Tibial artery (tissue), 4 donors: Measurements from ENCODE around the gene SNX18.

Source experiments
- DNase-seq, 2 donors: peaks; one replicate each; pipeline ENCODE4 v3.0.0-alpha.2; 2019
- H3K27ac ChIP-seq, 2 donors: fragments of 200-600 bp; sonication (generic) in 1 of 2; 1 replicate in 1 of 2; 2 replicates in 1 of 2; pipeline ENCODE4 v1.5.1; 2018 to 2019; ENCODE audit warnings: mild to moderate bottlenecking in 1 of 2
- H3K27me3 ChIP-seq, 2 donors: fragments of 200-600 bp; sonication (generic) in 1 of 2; one replicate each; pipeline versions ENCODE4 v1.5.1 to v1.6.0; 2016 to 2019
- H3K36me3 ChIP-seq, 3 donors: fragments of 200-600 bp; sonication (generic) in 2 of 3; one replicate each; pipeline ENCODE4 v1.5.1; 2016 to 2019; ENCODE audit warnings: mild to moderate bottlenecking in 2 of 3
- H3K4me1 ChIP-seq, 4 donors: fragments of 200-600 bp; sonication (generic) in 2 of 4; 1 replicate in 3 of 4; 2 replicates in 1 of 4; pipeline ENCODE4 v1.5.1; 2016 to 2019
- H3K4me3 ChIP-seq, 2 donors: fragments of 200-600 bp; sonication (generic) in 1 of 2; 1 replicate in 1 of 2; 2 replicates in 1 of 2; pipeline ENCODE4 v1.5.1; 2018 to 2019; ENCODE audit warnings: mild to moderate bottlenecking in 2 of 2
- H3K9me3 ChIP-seq, 3 donors: fragments of 200-600 bp; sonication (generic) in 1 of 3; one replicate each; pipeline ENCODE4 v1.5.1; 2016 to 2019
- intact Hi-C: fragments of 100-400 bp; cut with DNase I; formaldehyde crosslinking; loops from one replicate; pipeline ENCODE4 v1.15.0; 2023; ENCODE audit warnings: low total_unique reads
- TF ChIP-seq, protein P1 (sequence below), 2 experiments: fragments of 200-600 bp in 1 of 2; fragments of 450-650 bp in 1 of 2; IDR thresholded peaks; one replicate each; pipeline ENCODE4 v1.5.1; 2017 to 2019; ENCODE audit warnings: antibody characterized with exemption in 2 of 2, mild to moderate bottlenecking in 1 of 2, moderate library complexity in 1 of 2

Gene SNX18

DNA sequence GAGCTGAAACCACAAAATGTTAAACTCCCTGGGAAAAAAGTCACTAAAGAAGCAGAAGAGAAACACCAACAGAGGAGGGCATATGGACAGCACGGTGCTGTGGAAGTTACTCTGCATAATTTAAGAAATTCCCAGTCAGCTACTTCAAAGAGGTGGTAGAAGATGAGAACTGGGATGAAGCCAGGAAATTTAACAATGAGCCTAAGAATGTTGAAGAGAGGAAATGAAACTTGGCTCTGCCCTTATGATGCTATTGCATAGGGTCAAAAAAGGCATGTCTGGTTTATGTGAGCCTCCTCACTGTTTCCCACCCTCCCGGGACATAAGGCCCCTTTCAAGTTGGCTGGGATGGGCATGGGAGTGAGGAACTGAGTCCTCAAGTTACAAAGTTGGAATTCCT lies 25.4 kb upstream of the SNX18 start:
- no peaks in the 10 kb centered on the region for H3K4me1 ChIP-seq
- H3K9me3 ChIP-seq = no peaks in the 10 kb centered on the region
- no peak for DNase-seq

DNA sequence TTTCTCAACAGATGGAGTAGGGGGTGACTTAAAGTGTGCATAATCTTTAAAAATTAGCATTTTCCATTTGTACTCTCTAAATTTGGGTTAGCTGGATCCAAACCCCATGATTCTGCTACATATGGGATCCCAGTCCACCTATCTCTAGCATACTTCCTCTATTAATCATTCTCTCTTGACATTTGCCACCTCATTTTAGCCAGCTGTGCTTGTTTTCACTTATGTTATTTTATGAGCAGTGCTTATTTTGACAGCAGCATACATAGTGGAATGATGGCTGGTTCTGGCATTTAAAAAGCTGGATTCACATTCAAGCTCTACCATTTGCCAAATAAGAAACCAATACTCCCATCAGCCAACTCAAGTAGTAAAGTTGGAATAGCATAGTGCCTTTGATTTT lies 22.5 kb upstream of the SNX18 start:
- H3K4me1 ChIP-seq = no peaks in the 10 kb centered on the region
- no peaks in the 10 kb centered on the region for H3K27me3 ChIP-seq
- H3K27ac ChIP-seq = no peak overlapping the region
- no peaks in the 10 kb centered on the region for H3K36me3 ChIP-seq
- DNase-seq = no peak
- no peaks in the 10 kb centered on the region for H3K9me3 ChIP-seq
- TF ChIP-seq, protein P1, sequence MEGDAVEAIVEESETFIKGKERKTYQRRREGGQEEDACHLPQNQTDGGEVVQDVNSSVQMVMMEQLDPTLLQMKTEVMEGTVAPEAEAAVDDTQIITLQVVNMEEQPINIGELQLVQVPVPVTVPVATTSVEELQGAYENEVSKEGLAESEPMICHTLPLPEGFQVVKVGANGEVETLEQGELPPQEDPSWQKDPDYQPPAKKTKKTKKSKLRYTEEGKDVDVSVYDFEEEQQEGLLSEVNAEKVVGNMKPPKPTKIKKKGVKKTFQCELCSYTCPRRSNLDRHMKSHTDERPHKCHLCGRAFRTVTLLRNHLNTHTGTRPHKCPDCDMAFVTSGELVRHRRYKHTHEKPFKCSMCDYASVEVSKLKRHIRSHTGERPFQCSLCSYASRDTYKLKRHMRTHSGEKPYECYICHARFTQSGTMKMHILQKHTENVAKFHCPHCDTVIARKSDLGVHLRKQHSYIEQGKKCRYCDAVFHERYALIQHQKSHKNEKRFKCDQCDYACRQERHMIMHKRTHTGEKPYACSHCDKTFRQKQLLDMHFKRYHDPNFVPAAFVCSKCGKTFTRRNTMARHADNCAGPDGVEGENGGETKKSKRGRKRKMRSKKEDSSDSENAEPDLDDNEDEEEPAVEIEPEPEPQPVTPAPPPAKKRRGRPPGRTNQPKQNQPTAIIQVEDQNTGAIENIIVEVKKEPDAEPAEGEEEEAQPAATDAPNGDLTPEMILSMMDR (IDR thresholded peaks at IDR 0.05) = no peak
- no peak overlapping the region for H3K4me3 ChIP-seq
- intact Hi-C loops = loop anchor here (10.0 kb wide), 2 partner anchors 170 to 250 kb away; no protein-coding TSS in a partner anchor

More for the DNA sequence above, 25.4 kb upstream of the SNX18 start:
- Histone ChIP-seq H3K36me3 (no peaks in the 10 kb centered on the region), H3K4me3 (no peak overlapping the region), H3K27ac (no peak overlapping the region), H3K27me3 (no peaks in the 10 kb centered on the region)
- intact Hi-C loops = loop anchor here (5.0 to 10.0 kb wide), 3 partner anchors 50 to 247 kb away; no protein-coding TSS in a partner anchor
- TF ChIP-seq, protein P1 (IDR thresholded peaks at IDR 0.05) = no peak

DNA sequence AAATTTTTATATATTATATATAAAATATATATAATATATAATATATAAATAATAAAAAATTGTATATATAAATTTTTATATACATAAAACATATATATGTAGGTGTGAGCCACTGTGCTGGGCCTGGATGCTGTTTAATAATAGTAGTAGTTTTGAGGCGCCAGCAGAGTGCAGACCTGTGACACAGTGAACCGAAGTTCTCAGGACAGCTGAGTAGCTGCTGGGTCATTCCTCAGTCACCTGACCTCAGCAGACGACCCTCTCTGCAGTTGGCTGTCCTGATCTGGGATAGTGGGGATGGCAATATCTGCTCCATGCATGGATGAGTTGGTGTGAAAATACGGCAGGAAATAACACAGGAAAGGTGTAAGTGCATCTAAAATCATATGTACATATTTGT lies 3.3 kb upstream of the SNX18 start:
- TF ChIP-seq, protein P1 (IDR thresholded peaks at IDR 0.05) = no peak
- intact Hi-C loops = loop anchor here (10.0 kb wide), 1 partner anchor 641 kb away; no protein-coding TSS in a partner anchor
- H3K4me3 ChIP-seq = no peak overlapping the region
- peak overlapping the region; percentile 17 to 40 for H3K27ac ChIP-seq
- no peaks in the 10 kb centered on the region for H3K27me3 ChIP-seq
- H3K4me1 ChIP-seq = peaks cover 0 to 29% (median 4%) of the 10 kb centered on the region in 4 donors
- H3K36me3 ChIP-seq = peaks cover 0 to 8% (median 5%) of the 10 kb centered on the region in 3 donors
- no peak for DNase-seq
- H3K9me3 ChIP-seq = no peaks in the 10 kb centered on the region

DNA sequence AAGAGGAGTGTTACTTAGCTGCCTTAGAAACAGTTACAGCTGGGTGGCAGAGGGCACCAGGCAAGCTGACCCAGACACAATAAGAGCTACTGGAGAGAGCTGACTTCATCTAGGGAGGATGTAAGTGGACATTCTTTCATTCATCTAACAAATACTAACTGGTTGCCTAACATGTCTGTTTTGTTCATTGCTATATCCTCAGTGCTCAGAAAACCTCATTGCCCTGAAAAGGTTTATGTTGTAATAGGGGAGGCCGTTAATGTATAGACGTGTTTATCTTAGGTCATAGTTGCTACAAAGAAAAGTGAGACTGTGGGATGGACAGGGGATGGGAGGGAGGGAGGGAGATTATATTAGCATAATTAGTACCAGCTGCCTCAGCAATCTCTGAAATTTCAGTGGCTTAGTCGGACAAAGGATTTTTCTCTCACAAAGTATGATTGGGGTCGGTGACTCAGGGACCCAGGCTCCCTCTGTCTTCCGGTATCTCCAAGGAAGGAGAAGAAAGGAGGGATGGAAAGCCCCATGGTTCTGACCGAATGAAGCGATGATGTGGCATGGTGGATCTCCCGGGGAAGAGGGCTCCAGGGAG lies 2.6 kb upstream of the SNX18 start:
- intact Hi-C loops = loop anchor here (5.0 to 10.0 kb wide), 2 partner anchors 352 to 640 kb away; no protein-coding TSS in a partner anchor
- peaks cover 0 to 29% (median 4%) of the 10 kb centered on the region in 4 donors for H3K4me1 ChIP-seq
- peaks cover 0 to 8% (median 5%) of the 10 kb centered on the region in 3 donors for H3K36me3 ChIP-seq
- TF ChIP-seq, protein P1 (IDR thresholded peaks at IDR 0.05) = no peak
- no peaks in the 10 kb centered on the region for H3K27me3 ChIP-seq
- H3K4me3 ChIP-seq = no peak overlapping the region
- H3K27ac ChIP-seq = peak overlapping the region; percentile 17 to 40
- no peak for DNase-seq
- H3K9me3 ChIP-seq = no peaks in the 10 kb centered on the region

DNA sequence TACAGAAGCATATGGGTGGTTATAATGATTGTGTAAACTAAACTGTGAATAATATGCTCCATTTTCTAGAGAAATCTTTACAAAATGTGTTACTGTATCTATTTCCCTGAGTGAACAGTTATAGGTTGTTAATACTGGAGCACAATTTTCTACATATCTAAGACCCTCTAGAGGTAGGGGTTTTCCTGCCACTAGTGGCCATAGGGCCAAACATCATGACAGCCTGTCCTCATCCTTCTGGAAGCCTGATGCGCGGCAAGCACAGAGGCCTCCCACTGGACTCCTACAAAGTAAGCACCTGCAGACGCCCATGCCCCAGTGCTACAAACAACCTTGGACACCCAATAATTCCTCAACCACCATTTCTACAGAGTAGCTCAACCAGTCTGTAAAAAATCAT lies 1.9 kb upstream of the SNX18 start:
- intact Hi-C loops = loop anchor here (5.0 to 10.0 kb wide), 2 partner anchors 352 to 639 kb away; no protein-coding TSS in a partner anchor
- peak overlapping the region in 1 of 2 donors; percentile 40 for H3K27ac ChIP-seq

More for the DNA sequence above, 1.9 kb upstream of the SNX18 start:
- TF ChIP-seq, protein P1 (IDR thresholded peaks at IDR 0.05) = no peak
- Histone ChIP-seq H3K36me3 (peaks cover 0 to 8% (median 5%) of the 10 kb centered on the region in 3 donors), H3K4me1 (peaks cover 0 to 29% (median 4%) of the 10 kb centered on the region in 4 donors), H3K9me3 (no peaks in the 10 kb centered on the region), H3K4me3 (no peak overlapping the region), H3K27me3 (no peaks in the 10 kb centered on the region)
- DNase-seq = no peak
